Lower leg skin (tissue), 4 donors: ENCODE data around the gene CRIP3. TPM values are rescaled to one million over a fixed set of nuclear protein-coding genes. Genes with fewer than 3 reads are reported as not detected.

Source experiments
- DNase-seq, 2 donors: peaks; one replicate each; pipeline ENCODE4 v3.0.0-alpha.2; 2019; ENCODE audit warnings: low spot score in 2 of 2
- H3K4me3 ChIP-seq: fragments of 200-600 bp; sonication (generic); 2 replicates; pipeline ENCODE4 v1.5.1; 2017; ENCODE audit warnings: mild to moderate bottlenecking, low read depth; ENCODE audit not compliant: poor library complexity, severe bottlenecking
- CTCF ChIP-seq, 3 donors: fragments of 450-650 bp; IDR thresholded peaks; one replicate each; pipeline ENCODE4 v1.5.1; 2016; ENCODE audit warnings: antibody characterized with exemption in 3 of 3, mild to moderate bottlenecking in 3 of 3, moderate library complexity in 2 of 3
- POLR2A ChIP-seq, 2 donors: fragments of 450-650 bp; IDR thresholded peaks; one replicate each; pipeline ENCODE4 v1.6.1; 2016 to 2017; ENCODE audit warnings: antibody characterized with exemption in 2 of 2, mild to moderate bottlenecking in 1 of 2, moderate library complexity in 1 of 2
- WGBS, 2 donors: methylation state at CpG; one replicate each; pipeline ENCODE4 v1.1.5; 2018; 5-methylcytosine and 5-hydroxymethylcytosine counted together
- intact Hi-C: fragments of 100-400 bp; cut with DNase I; formaldehyde crosslinking; loops from one replicate; pipeline ENCODE4 v1.15.0; 2023; ENCODE audit warnings: low total_unique reads
- total RNA-seq, 4 donors: library from RNA; depleted of rRNA; stranded (reverse); fragments of >200 nt; gene quantifications; one replicate each; pipeline ENCODE4 v1.1.0, GENCODE V29; 2016

Gene CRIP3
- total RNA-seq, 4 donors from 2014 or later, result 0.30 to 4.5 TPM; not detected in 2

DNA sequence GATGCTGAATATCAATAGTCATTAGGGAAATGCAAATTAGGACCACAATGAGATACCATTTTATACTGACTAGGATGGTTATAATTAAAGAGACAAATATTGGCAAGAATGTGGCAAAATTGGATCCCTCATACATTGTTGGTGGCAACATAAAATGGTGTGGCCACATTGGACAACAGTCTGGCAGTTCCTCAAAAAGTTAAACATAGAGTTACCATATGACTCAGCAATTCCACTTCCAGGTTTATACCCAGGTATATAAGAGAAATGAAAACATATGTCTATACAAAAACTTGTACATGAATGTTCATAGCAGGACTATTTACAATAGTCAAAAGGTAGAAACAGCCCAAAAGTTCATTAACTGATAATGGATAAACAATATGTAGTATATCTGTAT is 2.0 kb upstream of the CRIP3 start:
- TF ChIP-seq POLR2A (IDR thresholded peaks at IDR 0.05) (no peak), CTCF (IDR thresholded peaks at IDR 0.05) (no peak)
- no peak overlapping the region for H3K4me3 ChIP-seq
- no peak for DNase-seq
- intact Hi-C loops, result no loop called here

- TF ChIP-seq POLR2A (IDR thresholded peaks at IDR 0.05) (no peak), CTCF (IDR thresholded peaks at IDR 0.05) (no peak)
- WGBS, 2 donors, result 98 to 100% methylated on average over 2 of the region's 2 CpGs
- H3K4me3 ChIP-seq, result no peak overlapping the region
- intact Hi-C loops, result no loop called here
- no peak for DNase-seq
These were observed 1.5 kb upstream of the CRIP3 start for GRCh38 chr6:43310134-43310533.

- TF ChIP-seq CTCF (IDR thresholded peaks at IDR 0.05) (no peak), POLR2A (IDR thresholded peaks at IDR 0.05) (no peak)
- intact Hi-C loops, result no loop called here
- H3K4me3 ChIP-seq, result no peak overlapping the region
- 31 to 36% methylated on average over 9 of the region's 9 CpGs for WGBS, 2 donors
- DNase-seq, result no peak
These were observed 408 bp upstream of the CRIP3 start for GRCh38 chr6:43308990-43309477.

GRCh38 chr6:43307451-43308100 is 1.1 kb downstream of the CRIP3 start:
- no peak for DNase-seq
- TF ChIP-seq POLR2A (IDR thresholded peaks at IDR 0.05), result no peak
- TF ChIP-seq CTCF (IDR thresholded peaks at IDR 0.05), result no peak
- no peak overlapping the region for H3K4me3 ChIP-seq
- intact Hi-C loops, result no loop called here
- WGBS, 2 donors, result 84 to 87% methylated on average over 4 of the region's 5 CpGs

GRCh38 chr6:43306086-43306485 is 2.5 kb downstream of the CRIP3 start:
- intact Hi-C loops, result no loop called here
- 83 to 87% methylated on average over 7 of the region's 7 CpGs for WGBS, 2 donors
- DNase-seq, result no peak
- no peak overlapping the region for H3K4me3 ChIP-seq
- TF ChIP-seq CTCF (IDR thresholded peaks at IDR 0.05), result no peak

GRCh38 chr6:43304882-43305281 is 3.7 kb downstream of the CRIP3 start:
- whole genome bisulfite sequencing, 2 donors, result 76 to 79% methylated on average over 2 of the region's 2 CpGs
- intact Hi-C loops, result no loop called here
- no peak overlapping the region for H3K4me3 ChIP-seq
- no peak for TF ChIP-seq POLR2A (IDR thresholded peaks at IDR 0.05)
- no peak for DNase-seq
